Measurements from ENCODE around the gene OR10A2. TPM values are rescaled to one million over a fixed set of nuclear protein-coding genes. Genes with fewer than 3 reads are reported as not detected.

Gene OR10A2
- total RNA-seq, 1 experiment from 2014 or later = not detected

GRCh38 chr11:6813656-6814055 is 49.2 kb upstream of the OR10A2 start:
- H4K20me1 ChIP-seq (ENCODE audit: control insufficient read depth, insufficient read depth, insufficient read length) = no peaks in the 10 kb centered on the region
- no peak overlapping the region for H3K4me2 ChIP-seq (ENCODE audit: insufficient read depth, insufficient read length, low read length)
- no peaks in the 10 kb centered on the region for H3K79me1 ChIP-seq (ENCODE audit: insufficient read depth, low read depth, low read length, poor library complexity, severe bottlenecking)
- no peak overlapping the region for H3K14ac ChIP-seq (ENCODE audit: insufficient read depth, low read length)
- no peaks in the 10 kb centered on the region for H3K23me2 ChIP-seq (ENCODE audit: insufficient read length, low read depth, low read length, poor library complexity, severe bottlenecking)
- no peaks in the 10 kb centered on the region for H3K79me2 ChIP-seq (ENCODE audit: insufficient read depth, low read length)
- no peak overlapping the region for H3K9ac ChIP-seq (ENCODE audit: extremely low read depth, insufficient read length, low read length)
- H2AFZ ChIP-seq (ENCODE audit: low read length) = no peak overlapping the region
- H3K56ac ChIP-seq (ENCODE audit: insufficient read length, low read depth, low read length) = no peak overlapping the region
- H4K5ac ChIP-seq (ENCODE audit: insufficient read length, low read depth, low read length) = no peak overlapping the region
- no peak overlapping the region for H4K8ac ChIP-seq (replicated peaks; ENCODE audit: insufficient read length, low read depth, low read length)
- H2AK5ac ChIP-seq (ENCODE audit: insufficient read length, low read length) = no peak overlapping the region
- no peak for DNase-seq
- Mint-ChIP-seq H3K4me3 (no peak overlapping the region), H3K9me3 (no peaks in the 10 kb centered on the region; a peak in 1 of 5 replicates), H3K27ac (no peak overlapping the region), H3K36me3 (ENCODE audit: insufficient read depth in 1 of 3, low read depth in 3 of 3) (no peaks in the 10 kb centered on the region; a peak in 1 of 7 replicates), H3K27me3 (ENCODE audit: low read depth) (no peaks in the 10 kb centered on the region; the same call in 1 of the 2 replicates), H3K4me1 (peaks cover 6 to 12% of the 10 kb centered on the region in 2 experiments)
- H3K27ac ChIP-seq (ENCODE audit: insufficient read length, low read depth, low read length) = no peak overlapping the region
- TF ChIP-seq, protein P1, sequence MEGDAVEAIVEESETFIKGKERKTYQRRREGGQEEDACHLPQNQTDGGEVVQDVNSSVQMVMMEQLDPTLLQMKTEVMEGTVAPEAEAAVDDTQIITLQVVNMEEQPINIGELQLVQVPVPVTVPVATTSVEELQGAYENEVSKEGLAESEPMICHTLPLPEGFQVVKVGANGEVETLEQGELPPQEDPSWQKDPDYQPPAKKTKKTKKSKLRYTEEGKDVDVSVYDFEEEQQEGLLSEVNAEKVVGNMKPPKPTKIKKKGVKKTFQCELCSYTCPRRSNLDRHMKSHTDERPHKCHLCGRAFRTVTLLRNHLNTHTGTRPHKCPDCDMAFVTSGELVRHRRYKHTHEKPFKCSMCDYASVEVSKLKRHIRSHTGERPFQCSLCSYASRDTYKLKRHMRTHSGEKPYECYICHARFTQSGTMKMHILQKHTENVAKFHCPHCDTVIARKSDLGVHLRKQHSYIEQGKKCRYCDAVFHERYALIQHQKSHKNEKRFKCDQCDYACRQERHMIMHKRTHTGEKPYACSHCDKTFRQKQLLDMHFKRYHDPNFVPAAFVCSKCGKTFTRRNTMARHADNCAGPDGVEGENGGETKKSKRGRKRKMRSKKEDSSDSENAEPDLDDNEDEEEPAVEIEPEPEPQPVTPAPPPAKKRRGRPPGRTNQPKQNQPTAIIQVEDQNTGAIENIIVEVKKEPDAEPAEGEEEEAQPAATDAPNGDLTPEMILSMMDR (conservative IDR thresholded peaks at IDR 0.05) = no peak
- H2BK5ac ChIP-seq (ENCODE audit: insufficient read length, low read length) = no peak overlapping the region
- H3K23ac ChIP-seq (ENCODE audit: insufficient read length, low read depth, low read length) = no peak overlapping the region
- no peak overlapping the region for H2BK120ac ChIP-seq (ENCODE audit: low read depth, low read length, poor library complexity, severe bottlenecking)
- H3K4ac ChIP-seq (ENCODE audit: low read depth, low read length) = no peak overlapping the region
- H3K4me1 ChIP-seq (ENCODE audit: insufficient read depth, low read length) = no peaks in the 10 kb centered on the region
- H3K18ac ChIP-seq (ENCODE audit: insufficient read length, low read depth, low read length) = no peak overlapping the region
- H3T11ph ChIP-seq (ENCODE audit: low read length) = no peak overlapping the region
- H2BK12ac ChIP-seq (ENCODE audit: insufficient read length, low read depth, low read length) = no peak overlapping the region
- no peaks in the 10 kb centered on the region for H3K9me3 ChIP-seq (ENCODE audit: control insufficient read depth, low read depth, low read length)
- H4K91ac ChIP-seq (ENCODE audit: insufficient read length, low read depth, low read length) = no peak overlapping the region
- no peak overlapping the region for H2BK15ac ChIP-seq (ENCODE audit: low read depth, low read length)
- no peaks in the 10 kb centered on the region for H3K27me3 ChIP-seq (ENCODE audit: insufficient read depth, low read length)
- H2BK20ac ChIP-seq (ENCODE audit: low read depth, low read length, poor library complexity, severe bottlenecking) = no peak overlapping the region
- WGBS (ENCODE audit: extremely low coverage, insufficient read length, low lambda C conversion rate) = no CpG with 5 or more reads among the region's 2 CpGs
